Suppressor macrophage (primary cell): ENCODE measurements around the gene POLRMT.
A peak's percentile ranks its signal among the peaks of the same experiment; 100 is the strongest.
"Not testable (repeated sequence)": the region's sequence is repeated elsewhere in the genome, so short reads cannot be mapped to it uniquely, and the experiment has no call there.

Source experiments
- DNase-seq, 4 experiments: peaks; one replicate each; pipeline ENCODE4 v3.0.0-alpha.2; 2020 to 2022

Gene POLRMT

GRCh38 chr19:592101-592500 is 41.2 kb downstream of the POLRMT start:
- DNase-seq, result no peak

DNA sequence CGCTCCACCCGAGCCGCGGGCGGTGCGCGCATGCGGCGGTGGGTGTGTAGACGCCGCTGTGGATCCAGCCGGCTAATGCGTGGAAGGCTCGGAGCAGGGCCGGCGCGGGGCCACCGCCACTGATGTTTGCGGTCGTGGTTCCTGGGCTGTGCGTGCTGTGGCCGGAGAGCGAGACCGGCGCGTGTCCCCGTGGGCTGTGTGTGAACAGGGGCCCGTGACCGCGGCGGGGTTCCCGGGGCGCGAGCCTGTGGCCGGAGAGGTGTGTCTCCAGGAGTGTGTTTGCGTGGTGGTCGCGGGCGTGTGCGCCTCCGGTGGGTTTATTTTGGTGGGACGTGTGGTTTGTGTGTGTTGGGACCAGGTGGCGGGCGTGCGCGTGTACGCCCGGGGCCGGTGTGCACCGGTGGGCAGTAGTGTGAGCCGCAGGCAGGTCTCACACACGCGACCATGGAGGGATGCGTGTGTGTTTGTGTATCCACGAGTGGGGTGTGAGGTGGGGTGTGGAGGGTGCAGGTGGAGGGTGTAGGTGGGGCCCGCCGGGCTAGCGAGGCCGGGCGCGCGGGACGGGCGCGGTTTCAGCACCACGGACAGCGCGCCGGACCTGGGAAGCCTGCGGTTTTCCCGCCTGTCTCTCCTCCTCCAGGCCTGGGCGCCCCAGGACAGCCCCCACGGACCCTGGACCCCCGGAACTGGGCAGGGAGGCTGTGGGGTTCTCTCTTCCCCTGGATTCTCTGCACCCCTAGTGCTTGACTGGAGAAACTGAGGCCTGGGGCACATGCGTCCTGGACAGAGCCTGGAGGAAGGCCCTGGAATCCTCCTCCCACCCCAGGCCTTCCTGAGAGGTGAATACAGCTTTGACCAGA is 42.0 kb downstream of the POLRMT start:
- DNase-seq, result peak; percentile 23 to 74 (median 46)

DNA sequence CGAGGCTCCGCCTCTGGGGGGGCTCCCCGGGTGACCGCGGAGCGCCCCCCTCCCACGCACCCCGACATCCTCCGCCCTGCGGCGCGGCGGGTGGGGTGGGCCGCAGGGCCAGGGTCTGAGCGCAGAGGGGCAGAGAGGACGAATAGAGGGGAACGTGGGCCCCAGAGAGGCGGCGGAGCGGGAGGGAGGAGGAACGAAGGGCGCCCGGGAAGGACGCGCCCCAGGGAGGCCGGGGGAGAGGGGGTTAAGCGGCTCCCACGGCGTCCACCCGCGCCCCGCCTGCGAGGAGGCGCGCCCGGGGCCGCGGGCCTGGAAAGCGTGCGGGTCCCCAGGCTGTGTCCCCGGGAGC is 42.6 kb downstream of the POLRMT start:
- DNase-seq, result no peak

DNA sequence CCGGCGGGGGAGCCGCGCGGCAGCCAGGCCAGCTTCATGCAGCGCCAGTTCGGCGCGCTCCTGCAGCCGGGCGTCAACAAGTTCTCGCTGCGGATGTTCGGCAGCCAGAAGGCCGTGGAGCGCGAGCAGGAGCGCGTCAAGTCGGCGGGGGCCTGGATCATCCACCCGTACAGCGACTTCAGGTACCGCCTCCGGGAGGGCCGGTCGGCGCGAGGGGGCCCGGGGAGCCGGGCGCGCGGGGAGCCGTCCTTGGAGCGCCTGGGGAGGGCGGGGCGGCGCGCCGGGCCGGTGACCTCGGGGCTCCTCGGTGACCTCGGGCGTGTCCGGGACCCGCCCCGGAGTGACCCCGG is 43.0 kb downstream of the POLRMT start:
- peak in 1 of 4 experiments; percentile 59 for DNase-seq

DNA sequence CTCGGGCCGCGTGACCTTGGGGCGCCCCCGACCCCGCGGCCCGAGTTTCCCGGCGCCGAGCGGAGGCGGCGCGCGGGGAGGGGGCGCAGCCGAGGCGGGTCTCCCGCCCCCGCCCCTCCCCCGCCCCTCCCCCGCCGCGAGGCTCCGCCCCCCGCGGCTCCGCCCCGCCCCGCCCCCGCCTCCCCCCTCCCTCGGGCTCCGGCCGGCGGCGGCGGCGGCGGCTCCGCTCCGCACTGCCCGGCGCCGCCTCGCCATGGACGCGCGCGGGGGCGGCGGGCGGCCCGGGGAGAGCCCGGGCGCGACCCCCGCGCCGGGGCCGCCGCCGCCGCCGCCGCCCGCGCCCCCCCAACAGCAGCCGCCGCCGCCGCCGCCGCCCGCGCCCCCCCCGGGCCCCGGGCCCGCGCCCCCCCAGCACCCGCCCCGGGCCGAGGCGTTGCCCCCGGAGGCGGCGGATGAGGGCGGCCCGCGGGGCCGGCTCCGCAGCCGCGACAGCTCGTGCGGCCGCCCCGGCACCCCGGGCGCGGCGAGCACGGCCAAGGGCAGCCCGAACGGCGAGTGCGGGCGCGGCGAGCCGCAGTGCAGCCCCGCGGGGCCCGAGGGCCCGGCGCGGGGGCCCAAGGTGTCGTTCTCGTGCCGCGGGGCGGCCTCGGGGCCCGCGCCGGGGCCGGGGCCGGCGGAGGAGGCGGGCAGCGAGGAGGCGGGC is 43.5 kb downstream of the POLRMT start, which contains the start of gene HCN2:
TSS of gene HCN2 (plus strand) at position 189 of the 703 bp plus-strand sequence. CDS start at position 254, 65 bp downstream.
- DNase-seq, result peak in 1 of 4 experiments; percentile 18

DNA sequence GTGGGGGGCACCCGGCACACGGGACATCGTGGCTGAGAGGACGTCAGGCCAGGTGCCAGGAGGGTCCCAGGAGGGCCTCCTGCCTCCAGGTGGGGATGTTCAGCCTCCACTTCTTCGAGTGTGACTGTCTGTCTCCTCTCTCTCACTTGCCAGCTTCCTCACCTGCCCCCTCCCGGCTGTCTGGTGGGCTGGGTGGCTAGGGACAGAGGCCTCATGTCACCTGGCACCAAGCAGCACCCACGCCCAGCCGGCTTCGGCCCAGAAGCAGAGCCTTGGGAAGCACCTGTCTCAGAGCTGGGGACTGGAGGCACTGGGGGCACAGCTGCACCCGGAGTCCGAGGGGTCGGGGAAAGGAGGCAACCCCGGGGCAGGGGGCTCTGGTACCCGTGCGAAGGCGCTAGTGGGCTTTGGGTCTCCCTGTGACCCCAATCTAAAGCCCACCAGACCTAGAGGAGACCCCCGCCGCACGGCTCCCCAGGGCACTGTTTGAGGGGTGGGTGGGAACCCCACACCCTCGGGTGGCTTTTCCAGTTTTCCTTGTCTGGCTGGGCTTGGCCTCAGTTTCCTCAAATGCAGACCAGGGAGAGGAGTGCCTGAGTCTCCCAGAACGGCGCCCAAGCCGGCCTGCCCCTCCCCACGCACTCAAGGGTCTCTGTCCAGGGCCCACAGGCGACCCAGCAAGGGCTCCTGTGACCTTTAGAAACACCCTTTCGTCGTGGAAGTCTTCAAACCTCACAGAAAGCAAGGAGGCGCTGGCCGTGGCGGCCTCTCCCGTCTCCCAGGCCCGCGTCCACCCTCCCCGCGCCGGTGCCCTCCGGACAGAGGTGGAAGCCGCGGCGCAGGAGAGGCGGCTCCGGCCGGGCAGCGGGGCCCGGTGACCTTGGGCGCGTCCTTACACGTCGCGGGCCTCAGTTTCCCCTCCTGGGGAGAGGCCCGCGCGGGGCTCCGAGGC is 44.3 kb downstream of the POLRMT start:
- peak in 1 of 4 experiments; percentile 43 for DNase-seq

DNA sequence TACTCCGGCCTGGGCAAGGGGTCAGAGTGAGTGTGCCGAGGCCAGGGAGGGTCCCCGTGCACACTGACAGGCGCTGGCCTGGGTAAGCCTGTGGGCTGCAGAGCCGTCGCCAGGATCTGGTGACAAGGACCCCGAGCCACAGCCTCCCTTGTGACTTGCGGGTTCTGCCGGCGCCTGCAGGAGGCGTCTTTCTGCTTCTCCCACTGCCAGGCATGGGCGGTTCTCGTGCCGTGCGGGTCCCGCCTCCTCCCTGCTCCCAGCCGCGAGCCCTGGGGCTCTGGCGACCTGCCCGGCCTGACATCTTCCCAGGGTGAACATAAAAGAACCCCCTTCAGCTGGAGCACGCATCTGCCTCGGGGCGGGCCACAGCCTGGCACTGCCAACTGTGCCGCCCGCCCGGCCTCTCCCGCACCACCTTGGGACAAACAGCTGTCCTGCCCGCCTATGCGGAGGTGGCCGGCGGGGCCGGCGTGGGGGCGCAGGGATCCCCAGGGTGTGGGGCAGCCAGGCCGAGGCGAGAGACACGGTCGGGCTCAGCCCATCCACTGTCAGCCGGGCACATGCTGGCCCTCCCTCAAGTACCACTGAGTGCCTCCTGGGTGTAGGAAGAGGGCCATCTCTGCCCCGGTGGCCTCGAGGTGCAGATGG is 45.1 kb downstream of the POLRMT start:
- peak; percentile 67 to 87 (median 80) for DNase-seq

- no peak for DNase-seq
These were observed 47.7 kb downstream of the POLRMT start for GRCh38 chr19:585551-586110.

- DNase-seq, result not testable (repeated sequence)
These were observed 48.2 kb downstream of the POLRMT start for GRCh38 chr19:585146-585545.

GRCh38 chr19:584240-585001 is 48.9 kb downstream of the POLRMT start:
- peak; percentile 42 to 73 (median 54) for DNase-seq

DNA sequence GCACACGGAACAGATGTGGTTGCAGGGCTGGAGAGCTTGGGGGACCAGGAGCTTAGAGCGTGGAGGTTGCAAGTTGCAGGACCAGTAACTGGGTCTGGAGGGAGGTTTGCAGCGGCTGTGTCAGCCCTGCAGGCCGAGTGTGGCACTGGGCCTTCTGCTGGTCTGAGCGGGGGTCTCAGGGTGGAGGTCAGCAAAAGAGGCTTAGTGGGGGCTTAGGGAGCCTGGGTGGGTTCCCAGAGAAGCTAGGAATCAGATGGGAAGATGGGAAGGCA is 49.4 kb downstream of the POLRMT start:
- no peak for DNase-seq

DNA sequence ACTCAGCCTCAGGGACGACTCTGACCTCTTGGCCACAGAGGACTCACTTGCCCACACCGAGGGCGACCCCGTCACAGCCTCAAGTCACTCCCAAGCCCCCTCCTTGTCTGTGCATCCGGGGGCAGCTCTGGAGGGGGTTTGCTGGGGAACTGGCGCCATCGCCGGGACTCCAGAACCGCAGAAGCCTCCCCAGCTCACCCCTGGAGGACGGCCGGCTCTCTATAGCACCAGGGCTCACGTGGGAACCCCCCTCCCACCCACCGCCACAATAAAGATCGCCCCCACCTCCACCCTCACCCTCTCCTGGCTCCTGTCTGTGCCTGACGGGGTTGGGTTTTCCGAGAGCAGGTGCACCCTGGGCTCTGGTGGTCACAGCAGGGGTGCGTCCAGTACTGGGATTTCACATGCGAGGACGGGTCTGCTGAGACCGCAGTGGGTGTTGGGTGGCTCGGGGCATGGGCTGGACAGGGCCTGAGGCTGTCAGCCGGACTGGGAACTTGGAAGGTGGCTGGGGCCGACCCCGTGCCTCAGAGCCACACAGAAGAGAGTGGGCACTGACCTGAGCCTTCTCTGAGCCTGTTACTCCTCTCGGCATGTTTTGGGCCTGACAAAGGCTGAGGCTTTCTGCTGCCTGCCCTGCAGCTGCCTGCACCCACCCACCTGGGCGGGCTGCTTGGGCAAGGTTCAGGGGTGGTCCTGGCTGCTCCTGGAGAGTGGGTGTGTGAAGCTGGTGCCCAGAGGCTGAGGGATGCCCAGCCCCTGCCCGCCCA is 50.0 kb downstream of the POLRMT start:
- no peak for DNase-seq

DNA sequence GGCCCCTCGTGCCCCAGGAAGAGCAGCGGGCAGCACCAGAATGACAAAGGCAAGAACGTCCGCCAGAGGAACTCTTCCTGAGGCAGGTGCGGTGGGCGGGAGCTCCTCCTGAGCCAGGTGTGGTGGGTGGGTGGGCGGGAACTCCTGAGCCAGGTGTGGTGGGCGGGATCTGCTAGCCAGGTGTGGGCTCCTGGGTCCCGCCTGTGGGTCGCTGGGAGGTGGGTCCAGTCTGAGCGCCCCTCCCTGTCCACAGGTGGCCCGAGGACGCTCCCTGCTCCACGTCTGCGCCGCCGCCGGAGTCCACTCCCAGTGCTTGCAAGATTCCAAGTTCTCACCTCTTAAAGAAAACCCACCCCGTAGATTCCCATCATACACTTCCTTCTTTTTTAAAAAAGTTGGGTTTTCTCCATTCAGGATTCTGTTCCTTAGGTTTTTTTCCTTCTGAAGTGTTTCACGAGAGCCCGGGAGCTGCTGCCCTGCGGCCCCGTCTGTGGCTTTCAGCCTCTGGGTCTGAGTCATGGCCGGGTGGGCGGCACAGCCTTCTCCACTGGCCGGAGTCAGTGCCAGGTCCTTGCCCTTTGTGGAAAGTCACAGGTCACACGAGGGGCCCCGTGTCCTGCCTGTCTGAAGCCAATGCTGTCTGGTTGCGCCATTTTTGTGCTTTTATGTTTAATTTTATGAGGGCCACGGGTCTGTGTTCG is 50.7 kb downstream of the POLRMT start:
- peak; percentile 36 to 58 (median 53) for DNase-seq

DNA sequence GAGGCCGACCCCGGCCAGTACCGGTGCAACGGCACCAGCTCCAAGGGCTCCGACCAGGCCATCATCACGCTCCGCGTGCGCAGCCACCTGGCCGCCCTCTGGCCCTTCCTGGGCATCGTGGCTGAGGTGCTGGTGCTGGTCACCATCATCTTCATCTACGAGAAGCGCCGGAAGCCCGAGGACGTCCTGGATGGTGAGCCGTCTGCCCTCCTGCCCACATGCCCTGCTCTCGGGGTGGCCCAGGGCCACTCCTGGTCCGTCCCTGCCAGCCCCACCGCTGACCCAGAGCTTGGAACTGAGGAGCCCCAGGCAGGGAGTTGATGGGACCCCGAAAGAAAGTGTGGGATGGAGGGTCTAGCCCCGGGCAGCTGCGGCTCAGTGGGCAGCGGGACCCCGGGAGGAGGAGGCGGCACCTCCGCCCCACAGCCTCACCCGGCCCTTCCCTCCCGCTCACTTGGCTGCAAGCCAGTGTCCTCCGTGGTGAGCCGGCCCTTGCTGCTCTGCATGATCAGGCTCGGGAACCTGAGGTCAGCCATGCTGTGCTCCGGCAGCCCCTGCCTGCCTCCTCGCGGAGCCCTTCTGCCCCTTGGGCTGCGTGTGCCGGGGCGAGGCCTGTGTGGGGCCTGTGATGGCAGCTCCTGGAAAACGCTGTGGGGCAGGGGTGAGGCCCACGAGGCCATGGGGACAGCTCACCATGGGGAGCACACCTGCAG is 51.8 kb downstream of the POLRMT start:
- no peak for DNase-seq

DNA sequence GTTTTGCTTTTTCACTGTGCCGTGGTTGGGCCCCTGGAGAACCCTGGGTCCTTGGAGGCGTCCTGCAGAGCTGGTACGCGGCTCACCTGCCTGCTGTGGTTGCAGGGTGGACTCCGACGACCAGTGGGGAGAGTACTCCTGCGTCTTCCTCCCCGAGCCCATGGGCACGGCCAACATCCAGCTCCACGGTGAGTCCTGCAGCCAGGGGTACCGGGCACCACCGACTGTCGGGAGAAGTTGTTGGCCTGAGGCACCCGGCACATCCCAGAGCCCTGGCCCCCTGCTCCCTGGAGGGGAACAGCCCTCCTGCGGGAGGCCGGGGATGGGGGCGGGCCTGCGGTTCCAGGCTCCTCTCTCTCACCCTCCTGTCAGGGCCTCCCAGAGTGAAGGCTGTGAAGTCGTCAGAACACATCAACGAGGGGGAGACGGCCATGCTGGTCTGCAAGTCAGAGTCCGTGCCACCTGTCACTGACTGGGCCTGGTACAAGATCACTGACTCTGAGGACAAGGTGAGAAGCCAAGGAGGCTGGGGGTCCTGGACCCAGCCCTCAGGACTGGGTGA is 53.0 kb downstream of the POLRMT start:
- no peak for DNase-seq

DNA sequence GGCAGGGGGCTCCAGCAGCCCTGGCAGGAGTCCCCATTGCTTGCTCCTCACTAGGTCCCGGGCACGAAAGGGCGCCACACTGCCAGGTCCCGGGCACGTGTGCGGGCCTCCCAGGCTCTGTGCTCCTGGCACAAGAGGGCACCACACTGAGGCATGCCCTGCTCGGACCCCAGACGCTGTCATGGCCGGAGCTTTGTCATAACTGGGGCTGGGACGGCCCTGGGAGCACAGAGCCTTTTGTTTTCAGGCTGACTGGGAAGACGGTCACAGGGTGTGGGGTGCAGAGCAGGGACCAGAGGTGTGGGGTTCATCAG is 53.5 kb downstream of the POLRMT start:
- DNase-seq, result no peak

DNA sequence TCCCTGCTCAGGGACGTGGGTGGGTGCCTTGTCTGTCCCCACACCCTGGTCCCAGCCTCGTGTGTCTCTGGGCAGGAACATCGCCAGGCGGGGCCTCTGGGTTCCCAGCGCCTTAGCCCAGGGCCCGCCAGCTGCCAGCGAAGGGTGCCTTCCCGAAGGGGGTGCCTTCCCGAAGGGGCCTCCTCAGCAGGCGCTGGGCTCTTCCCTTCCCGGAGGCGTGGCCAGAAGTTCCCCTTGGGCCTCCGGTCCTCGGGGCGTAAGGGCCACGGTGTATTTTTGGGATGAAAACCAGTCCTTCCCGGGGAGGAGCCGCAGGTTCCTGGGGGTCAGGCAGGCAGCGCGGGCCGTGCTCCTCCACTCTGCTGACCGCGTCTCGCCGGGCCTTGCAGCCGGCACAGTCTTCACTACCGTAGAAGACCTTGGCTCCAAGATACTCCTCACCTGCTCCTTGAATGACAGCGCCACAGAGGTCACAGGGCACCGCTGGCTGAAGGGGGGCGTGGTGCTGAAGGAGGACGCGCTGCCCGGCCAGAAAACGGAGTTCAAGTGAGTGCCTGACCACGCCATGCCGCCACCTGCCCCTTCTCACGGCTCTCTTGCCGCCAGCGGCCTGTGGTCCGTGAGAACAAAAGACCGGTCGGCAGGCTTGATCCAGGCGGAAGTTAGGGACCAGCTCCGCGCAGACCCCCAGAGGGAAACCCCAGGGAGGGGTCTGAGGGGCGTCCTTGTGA is 54.1 kb downstream of the POLRMT start:
- no peak for DNase-seq
